Smooth muscle cell of the brain vasculature (primary cell): ENCODE results near the gene SYT5.
"Not testable (repeated sequence)": the region's sequence is repeated elsewhere in the genome, so short reads cannot be mapped to it uniquely, and the experiment has no call there.

Experiments used
- DNase-seq: peaks from one replicate; pipeline ENCODE4 v3.0.0-alpha.2; 2012; ENCODE audit warnings: low read depth, low spot score

Gene SYT5

DNA sequence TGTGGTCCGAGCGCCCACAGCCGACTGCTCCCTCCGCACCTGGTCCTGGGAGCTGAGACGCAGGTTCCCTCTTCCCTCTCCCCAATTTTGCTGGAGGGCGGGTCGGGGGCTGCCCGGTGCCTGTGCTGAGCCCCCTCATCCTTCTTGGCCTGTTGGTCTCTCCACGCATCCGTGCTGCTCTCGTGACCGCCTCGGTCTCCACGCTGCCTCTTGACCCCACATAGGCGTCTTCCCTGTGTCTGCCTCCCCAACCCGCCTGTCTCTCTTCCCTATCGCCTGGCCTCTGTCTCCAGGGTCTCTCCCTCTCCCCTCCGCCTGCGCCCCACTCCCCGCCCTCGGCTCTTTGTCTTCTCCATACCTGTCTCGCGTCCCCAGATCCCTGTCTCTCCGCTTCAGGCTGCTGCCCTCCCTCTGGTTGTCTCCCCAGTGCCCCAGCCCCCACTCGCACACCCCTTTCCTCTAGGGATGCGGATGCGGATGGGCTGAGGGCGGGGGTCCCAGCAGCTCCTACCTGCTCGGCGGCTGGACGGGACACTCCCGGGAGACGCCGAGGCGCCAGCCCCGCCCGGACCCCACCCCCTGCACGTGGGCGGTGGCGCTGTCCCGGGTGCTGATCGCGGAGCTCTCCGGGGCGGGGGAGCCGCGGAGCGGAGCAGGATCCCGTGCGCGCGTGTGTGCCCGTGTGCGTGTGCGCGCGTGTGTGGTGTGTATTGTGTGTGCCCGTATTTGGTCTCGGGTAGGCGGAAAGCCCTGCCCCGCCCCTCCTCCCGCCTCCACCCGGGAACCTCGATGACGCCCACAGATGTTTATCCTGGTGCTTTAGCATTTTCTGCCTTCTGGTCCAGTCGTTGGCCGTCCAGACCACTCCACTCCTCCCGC, at the start of gene SYT5:
Gene SYT5 (minus strand): TSS at position 684 of the 879 bp plus-strand sequence. CDS start 1,248 bp downstream, outside the sequence.
- no peak for DNase-seq

DNA sequence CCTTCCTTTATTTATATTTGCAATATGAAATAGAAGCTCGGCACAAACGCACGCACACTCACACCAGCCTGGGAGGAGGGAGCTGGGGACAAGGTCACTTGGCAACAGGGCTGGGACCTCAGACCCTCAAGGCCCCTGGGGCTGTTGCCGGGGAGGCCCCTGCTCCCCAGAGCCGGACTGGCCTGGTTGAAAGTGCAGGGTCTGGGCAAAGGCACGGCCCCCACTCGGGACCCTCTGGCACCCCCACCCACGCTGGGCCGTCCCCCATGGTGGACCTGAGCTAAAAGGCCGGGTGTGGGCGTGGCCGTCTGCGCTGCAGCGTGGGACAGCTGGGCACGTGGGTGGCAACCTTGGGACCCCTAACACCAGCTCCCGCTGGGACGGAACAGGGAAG, 49.7 kb upstream of the SYT5 start:
- no peak for DNase-seq

DNA sequence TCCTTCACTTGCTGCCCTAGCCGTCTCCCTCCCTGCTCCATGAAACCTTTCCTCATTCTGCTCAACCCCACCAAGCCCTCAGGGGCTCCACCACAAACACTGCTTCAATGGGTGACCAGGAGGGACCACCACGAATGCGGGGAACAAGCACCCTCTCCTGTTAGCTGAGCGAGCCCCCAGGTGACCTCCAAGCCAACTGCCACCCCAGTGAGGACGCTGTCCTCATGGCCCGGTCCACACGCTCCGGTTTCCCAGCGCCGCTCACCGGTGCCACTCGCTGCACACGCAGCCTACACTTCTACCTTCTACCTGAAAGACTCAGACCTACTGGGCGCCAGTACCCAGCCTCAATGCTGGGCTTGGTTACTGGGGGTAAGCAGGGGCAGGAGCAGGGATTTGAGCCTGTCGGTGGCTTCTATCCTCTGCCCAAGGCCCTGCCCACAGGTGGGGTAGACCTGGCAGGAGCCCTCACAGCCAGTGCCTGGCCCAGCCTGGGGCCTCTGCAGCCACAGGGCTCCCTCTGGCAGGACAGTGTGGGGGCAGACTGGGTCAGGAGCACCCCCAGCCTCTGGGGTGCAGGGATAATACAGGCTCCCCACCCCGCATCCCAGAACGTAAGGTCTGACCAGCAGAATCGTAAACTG, 49.2 kb upstream of the SYT5 start:
- no peak for DNase-seq

DNA sequence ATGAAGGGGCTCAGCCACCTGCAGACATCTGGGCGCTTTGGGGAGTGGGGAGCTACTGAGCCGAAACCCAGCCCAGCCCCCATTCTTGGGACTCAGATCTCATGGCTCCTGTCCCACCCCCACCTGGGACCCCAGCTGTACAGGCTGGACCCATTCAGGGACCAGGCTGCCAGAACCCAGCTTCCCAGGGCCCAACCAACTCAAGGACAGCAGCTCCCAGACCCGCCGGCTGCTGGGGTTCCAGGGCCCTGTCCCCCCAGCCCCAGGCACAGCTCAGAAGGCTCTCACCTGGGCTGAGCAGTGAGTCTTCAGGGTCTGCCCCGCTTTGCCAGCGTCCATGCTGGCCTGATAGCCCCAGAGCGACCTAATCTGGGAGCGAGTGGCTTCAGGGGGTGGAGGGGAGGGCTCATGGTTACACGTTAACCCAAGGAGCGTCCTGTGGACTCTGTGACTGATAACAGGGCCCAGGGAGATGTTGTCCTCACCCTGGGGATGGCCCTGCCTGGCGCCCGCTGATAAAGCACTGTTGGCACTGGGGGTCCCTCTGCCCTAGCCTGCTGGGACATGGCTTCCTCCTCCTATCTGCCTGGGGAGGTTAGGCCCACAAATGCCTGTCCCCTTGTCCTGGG, 48.4 kb upstream of the SYT5 start, which contains the start of gene TMEM86B:
Gene TMEM86B (minus strand): TSS at position 361 of the 629 bp plus-strand sequence. CDS start 22 bp downstream, at position 339.
- no peak for DNase-seq

DNA sequence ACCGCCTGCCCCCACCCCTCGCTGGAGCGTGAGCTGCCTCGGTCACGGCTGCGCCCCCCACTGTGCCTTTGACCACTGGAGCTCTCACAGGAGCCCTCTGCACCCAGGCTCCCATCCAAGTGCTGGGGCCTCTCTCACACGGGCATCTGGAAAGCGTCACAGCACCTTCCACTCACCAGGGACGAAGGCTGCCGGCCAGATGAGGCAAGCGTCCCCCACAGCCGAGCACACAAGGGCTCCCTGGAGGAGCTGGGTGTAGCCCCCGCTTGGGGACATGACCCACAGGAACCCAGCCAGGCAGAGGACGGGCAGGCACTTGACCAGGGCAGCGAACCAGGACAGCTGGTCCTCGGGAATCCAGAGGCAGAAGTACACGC, 47.9 kb upstream of the SYT5 start:
- no peak for DNase-seq

DNA sequence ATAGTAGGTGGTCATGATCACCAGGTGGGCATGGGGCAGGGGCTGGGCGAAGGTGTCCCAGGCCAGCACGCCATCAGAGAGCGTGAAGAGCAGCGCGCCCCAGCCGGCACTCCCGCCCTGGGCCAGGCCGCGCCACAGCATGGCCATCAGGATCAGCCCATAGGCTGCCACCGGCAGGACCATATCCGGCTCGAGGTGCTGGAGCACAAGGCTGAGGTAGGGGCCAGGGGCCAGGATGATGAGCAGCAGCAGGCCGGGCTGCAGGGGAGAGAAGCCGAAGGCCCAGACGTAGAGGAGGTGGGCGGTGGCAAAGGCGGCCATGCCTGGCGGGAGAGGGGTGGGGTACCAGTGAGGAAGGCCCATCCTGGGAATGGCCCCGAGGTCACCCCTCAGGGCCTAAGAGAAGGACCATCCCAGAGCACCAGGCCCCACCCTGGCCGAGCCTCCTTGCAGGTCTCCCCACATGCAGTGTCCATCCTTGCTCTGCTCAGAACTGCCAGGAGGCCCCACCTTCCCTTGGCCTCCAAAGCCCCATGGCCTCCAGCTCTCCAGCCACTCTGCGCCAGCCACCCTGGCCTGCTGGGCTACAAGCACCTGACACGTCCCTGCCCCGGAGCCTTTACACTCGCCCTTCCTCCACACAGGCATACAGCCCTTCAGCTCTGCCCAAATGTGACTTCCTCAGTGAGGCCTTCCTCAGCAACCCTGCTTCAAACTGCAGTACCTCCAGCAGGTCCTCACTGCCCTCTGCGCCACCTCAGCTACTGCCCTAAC, 47.3 kb upstream of the SYT5 start:
- DNase-seq: no peak

DNA sequence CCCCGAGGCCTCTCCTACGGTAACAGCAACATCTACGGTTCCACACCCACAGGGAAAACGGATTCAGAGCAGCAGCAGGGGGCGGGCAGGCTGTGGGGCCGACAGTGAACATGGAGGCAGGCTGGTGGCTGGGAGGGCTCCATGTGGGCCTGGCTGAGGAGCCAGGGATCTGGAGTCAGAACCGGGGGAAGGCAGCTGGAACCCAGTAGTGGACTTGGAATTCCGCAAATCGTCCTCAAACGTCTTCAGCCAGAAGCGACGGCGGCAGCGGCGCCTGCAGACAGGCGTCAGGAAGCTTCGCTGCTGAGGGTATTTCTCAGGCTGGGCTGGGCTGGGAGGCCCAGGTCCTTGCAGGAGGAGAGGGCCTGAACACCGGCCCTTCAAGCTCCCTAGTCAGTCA, 46.7 kb upstream of the SYT5 start:
- DNase-seq: no peak

DNA sequence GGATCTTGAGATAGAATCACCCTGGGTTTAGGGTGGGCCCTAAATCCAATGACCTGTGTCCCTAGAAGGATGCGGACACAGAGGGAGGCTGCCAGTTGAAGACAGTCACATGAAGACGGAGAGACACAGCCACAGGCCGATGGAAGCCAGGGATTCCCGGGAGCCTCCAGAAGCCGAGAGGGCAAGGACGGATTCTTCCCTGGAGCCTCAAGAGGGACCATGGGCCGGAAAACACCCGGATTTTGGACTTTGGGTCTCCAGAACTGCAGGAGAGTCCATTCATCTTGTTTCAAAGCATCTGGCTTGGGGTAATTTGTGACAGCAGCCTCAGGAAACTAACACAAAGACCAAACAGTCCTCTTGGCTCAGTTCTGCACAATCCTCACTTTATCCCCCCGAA, 46.2 kb upstream of the SYT5 start:
- DNase-seq: no peak

DNA sequence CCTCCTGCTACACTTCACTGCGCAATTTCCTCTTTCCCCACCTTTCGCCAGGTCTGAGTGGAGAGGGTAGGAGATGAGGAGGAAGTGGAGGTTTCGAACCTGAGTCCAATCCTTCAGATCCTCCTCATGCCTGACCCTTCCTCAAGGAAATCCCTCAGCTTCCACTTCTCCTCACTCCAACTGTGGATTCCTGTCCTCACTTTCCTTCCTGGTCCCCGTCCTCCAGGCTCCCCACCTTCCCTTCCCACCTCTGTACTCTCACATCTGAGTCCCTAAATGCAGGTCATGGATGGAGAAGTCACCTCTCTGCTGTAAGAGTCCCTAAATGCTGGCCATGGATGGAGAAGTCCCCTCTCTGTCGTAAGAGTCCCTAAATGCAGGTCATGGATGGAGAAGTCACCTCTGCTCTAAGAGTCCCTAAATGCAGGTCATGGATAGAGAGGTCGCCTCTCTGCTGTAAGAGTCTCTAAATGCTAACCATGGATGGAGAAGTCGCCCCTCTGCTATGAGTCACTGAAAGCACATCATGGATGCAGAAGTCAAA, 45.4 kb upstream of the SYT5 start:
- no peak for DNase-seq

DNA sequence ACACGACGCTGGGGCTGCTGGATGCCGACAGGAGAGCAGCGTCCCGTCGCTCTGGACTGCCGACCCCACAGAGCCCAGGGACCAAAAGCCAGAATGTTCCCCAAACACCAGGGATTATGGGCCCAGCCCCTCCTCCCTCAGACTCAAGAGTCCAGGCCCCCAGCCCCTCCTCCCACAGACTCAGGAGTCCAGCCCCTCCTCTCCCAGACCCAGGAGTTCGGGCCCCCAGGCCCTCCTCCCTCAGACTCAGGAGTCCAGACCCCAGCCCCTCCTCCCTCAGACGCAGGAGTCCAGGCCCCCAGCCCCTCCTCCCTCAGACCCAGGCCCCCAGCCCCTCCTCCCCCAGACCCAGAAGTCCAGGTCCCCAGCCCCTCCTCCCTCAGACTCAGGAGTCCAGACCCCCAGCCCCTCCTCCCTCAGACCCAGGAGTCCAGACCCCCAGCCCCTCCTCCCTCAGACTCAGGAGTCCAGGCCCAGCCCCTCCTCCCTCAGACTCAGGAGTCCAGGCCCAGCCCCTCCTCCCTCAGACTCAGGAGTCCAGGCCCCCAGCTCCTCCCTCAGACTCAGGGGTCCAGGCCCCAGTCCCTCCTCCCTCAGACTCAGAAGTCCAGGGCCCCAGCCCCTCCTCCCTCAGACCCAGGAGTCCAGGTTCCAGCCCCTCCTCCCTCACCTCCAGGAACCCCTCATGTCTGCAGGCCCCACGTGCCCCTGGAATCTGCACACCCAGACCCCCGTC, 44.8 kb upstream of the SYT5 start:
- DNase-seq: not testable (repeated sequence)

DNA sequence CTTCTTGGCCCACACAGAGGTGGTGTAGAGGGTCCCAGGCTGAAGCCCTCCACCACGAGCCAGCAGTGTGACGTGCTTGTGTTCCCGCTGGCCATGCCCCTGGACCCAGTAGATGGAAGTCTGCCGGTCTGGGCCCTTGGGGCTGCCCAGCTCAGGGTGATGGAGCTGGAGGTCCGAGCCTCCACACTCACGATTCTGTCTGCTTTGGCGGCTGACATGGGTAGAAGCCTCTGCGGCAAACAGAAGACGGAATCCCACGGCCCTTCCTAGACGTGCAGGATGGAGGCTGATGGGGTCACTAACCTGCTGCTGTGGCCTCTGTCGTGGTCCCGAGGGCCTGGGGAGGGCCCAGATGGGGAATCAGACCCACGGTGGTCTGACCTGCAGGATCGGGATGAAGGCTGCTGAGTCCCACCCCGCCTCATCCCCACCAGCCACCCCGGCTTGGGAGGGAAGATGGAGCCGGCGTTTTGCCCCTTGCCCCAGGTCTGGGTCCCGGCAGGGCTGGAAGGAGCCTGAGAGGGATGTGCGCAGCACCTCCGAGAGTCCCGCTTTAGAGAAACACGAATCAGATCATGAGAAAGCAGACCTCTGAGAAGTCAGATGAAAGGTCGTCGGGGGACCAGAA, 44.1 kb upstream of the SYT5 start:
- no peak for DNase-seq

DNA sequence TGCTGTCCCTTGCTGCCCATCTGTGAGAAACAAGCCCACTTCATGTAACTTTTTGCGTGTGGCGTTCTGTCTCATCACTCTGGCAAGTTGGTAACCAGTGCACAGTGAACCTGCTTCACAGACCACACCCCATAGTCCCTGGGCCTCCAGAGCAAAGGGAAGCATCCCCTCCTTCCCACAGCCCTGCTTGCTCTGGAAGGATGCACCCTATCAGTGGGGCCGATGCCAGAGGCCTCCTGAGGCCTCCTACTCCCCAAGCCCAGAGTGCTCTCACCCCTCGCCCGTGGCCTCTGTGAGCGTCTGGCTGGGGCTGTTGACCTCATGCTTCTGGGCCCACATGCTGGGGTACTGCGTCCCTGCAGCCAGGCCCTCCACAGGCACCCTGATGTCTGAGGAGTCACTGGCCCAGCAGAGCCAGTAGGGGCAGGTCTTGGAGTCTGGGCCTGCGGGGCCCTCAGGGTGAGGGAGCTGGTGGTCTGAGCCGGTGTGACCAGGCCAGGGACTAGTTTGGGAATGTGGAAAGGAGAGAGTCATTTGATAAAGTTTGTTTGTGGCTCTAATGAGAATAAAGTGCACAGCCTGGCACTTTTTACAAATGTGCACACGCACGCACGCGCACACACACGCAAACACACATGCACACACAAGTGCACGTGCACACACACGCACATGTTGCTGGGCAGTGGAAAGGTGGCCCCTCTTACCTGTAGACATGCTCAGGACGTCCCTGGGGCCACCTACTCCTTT, 43.4 kb upstream of the SYT5 start:
- no peak for DNase-seq

DNA sequence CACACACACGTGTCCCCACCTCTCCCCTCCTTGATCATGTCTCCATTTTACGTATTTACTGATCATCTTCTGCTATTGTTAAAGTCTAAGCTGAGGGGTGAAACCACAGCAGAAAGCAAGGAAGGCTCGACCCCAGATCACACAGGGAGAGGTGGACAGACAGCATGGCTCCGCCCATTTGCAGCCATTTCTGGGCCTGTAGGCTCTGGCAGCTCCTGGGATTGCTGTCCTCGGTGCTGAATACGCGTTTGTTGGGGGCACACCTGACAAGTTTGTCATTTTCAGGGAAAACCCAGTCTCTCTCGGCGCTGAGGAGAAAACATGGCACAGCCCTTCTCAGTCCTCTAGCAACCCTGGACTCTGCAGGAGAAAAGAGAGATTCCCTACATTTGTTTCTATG, 40.4 kb upstream of the SYT5 start:
- DNase-seq: no peak

DNA sequence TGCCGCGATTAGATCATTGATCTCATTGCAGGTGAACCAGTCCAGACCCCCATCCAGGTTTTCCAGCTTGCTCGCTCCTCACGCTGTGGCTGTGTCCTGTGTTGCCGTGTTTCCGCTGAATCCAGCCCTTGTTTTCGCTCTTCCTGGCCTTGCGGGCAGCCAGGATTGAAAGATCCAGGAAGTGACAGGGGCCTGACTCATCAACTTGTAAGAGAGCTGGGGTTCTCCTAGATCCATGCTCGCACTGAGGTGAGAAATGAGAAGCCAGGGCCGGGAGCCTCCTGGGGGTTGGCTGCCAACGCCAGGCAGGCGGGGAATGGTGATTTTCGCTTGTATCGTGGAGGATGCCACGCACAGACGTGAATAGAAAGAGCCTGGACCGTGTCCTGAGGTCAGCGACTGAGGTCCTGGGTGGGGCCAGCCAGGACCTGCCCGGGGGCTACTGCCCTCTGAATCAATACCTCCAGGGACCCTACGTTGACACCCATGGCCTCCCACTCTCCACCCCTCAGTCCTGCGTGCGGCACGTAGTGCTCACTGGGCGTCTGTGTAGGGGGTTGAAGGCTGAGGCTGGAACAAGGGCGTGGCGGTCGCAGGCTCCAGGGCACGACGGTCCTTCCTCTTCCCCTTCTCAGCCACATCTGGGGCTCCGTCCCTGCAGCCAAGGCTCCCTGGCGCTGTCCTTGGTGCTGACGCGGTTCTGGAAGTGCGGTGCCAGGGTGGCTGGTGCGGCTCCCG, 36.5 kb upstream of the SYT5 start:
- DNase-seq: peak; percentile 96

DNA sequence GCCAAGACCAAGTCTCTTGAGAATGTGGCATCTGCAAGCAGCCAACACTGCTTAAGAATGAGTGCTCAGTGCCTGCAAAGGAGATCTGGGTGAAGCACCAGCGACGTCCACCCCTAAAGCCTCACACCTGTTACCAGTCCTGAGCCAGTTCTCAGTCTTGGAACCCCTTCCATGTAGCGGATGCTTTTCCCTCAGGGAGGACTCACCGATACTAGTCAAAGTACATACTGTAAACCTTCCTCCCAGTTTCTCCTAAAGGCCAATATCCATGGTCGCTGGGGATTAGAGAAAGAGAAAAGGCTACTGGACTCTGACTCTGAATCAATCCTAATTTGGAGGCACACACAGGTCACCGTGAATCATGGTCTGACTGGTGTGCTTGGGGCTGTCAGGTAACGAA, 33.5 kb upstream of the SYT5 start:
- no peak for DNase-seq

DNA sequence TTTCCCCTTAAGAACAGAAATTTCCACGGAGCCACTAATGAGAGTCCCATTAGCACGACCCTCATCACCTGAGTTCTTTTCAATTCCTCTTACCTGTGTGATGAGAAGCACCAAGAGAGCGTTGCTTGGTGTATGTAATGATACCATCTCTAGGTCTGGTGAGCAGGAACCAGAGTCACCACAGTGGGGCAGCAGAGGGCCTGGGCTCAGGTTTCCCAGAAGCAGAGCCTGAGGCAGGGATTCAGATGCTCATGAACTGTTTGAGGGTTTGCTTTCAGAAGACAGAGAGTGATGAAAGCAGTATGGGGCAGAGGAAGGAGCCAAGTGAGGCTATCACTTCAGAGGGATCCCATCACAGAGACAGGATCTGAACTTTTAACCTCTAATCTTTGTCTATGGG, 32.4 kb upstream of the SYT5 start:
- no peak for DNase-seq

DNA sequence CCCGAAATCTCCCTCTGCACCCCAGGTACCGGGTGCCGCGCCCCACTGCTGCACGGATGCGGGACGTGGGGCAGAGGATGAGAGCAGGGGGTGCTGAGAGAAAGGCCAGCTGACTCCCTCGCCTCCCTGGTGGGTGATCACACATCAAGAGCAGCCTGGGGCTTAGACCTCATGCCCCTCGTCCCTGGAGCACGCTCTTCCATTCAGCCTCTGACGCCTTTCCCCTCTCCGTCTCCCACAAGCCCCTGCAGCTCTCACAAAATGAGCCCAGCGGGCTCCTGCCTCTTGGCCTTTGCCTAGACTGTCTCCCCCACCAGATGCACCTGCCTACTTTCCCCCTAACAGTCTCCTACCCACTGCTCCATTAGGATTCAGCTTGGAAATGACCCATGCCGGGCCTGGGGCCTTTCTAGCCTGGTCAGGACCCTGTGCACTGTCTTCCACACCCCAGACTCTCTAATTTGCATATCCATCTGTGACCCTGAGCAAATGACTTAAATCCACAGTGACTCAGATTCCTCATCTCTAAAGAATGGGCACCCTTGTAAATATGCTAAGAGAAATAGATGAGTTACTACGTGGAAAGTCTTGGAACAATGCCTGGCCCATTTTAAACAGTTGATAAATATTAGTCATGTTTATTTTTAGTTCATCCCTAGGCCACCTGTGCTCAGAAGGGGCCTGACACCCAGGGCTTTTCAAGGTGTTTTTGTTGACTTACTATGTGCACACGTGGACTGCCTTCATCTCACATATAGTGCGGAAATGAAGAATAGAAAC, 29.8 kb upstream of the SYT5 start:
- DNase-seq: peak; percentile 33
